SK-N-SH (cell line): ENCODE results near the gene EXOC6B. TPM values are rescaled to one million over a fixed set of nuclear protein-coding genes. Genes with fewer than 3 reads are reported as not detected.

ENCODE experiments used
- CTCF ChIA-PET: fragments of 300-600, 350-600 bp; formaldehyde crosslinking; extraction: SDS; loops from one replicate; lab custom pipeline; 2021; lab: Yijun Ruan, JAX
- POLR2A ChIA-PET: fragments of 350-600 bp; sonication (Branson Sonifier 250); formaldehyde crosslinking; extraction: SDS; loops from one replicate; lab custom pipeline; 2020; ENCODE audit warnings: antibody characterized with exemption, inconsistent platforms; lab: Yijun Ruan, JAX
- DNase-seq: peaks from one replicate; pipeline ENCODE4 v3.0.0; 2012
- H2AFZ ChIP-seq: fragments of 200-600 bp; sonication (generic); 2 replicates; pipeline ENCODE4 v1.8.1; 2016; ENCODE audit warnings: antibody characterized with exemption, mild to moderate bottlenecking, low read depth
- H3F3A ChIP-seq: fragments of 200-600 bp; sonication (generic); replicated peaks from 2 replicates; pipeline ENCODE3; 2016; ENCODE audit warnings: antibody characterized with exemption, mild to moderate bottlenecking; ENCODE audit not compliant: insufficient read depth
- H3K27ac ChIP-seq, 2 experiments: fragments of 200-500 bp in 1 of 2; fragments of 200-600 bp in 1 of 2; sonication (Bioruptor generic) in 1 of 2; sonication (generic), shearing (Covaris generic) in 1 of 2; 2 replicates each; pipeline versions ENCODE4 v1.5.1 to v1.6.1; 2014 to 2016; ENCODE audit warnings: low read depth in 2 of 2, inconsistent platforms in 1 of 2, low read length in 1 of 2, mild to moderate bottlenecking in 1 of 2, mixed read lengths in 1 of 2
- H3K27me3 ChIP-seq: fragments of 200-600 bp; sonication (generic), shearing (Covaris generic); 2 replicates; pipeline ENCODE4 v1.6.1; 2016; ENCODE audit warnings: mixed run types; ENCODE audit not compliant: insufficient read depth
- H3K36me3 ChIP-seq, 2 experiments: fragments of 200-500 bp in 1 of 2; fragments of 200-600 bp in 1 of 2; sonication (Bioruptor generic) in 1 of 2; sonication (generic) in 1 of 2; replicated peaks in 1 of 2; 2 replicates each; pipeline versions ENCODE3 to v1.5.1; 2014 to 2016; ENCODE audit warnings: low read length in 1 of 2, mild to moderate bottlenecking in 1 of 2; ENCODE audit not compliant: insufficient read depth in 2 of 2, control insufficient read depth in 1 of 2
- H3K4me1 ChIP-seq, 2 experiments: fragments of 200-500 bp in 1 of 2; fragments of 200-600 bp in 1 of 2; sonication (Bioruptor generic) in 1 of 2; sonication (generic), shearing (Covaris generic) in 1 of 2; 2 replicates each; pipeline versions ENCODE4 v1.5.1 to v1.6.1; 2014 to 2016; ENCODE audit warnings: low read depth in 1 of 2, low read length in 1 of 2, mixed run types in 1 of 2; ENCODE audit not compliant: insufficient read depth in 2 of 2, control insufficient read depth in 1 of 2
- H3K4me2 ChIP-seq: fragments of 200-600 bp; sonication (generic), shearing (Covaris generic); 2 replicates; pipeline ENCODE4 v1.6.1; 2017; ENCODE audit warnings: mixed run types
- H3K4me3 ChIP-seq, 2 experiments: fragments of 200-500 bp in 1 of 2; fragments of 200-600 bp in 1 of 2; sonication (Bioruptor generic) in 1 of 2; sonication (generic), shearing (Covaris generic) in 1 of 2; 2 replicates each; pipeline versions ENCODE4 v1.5.1 to v1.8.1; 2014 to 2016; ENCODE audit warnings: low read depth in 2 of 2, inconsistent platforms in 1 of 2, low read length in 1 of 2, mild to moderate bottlenecking in 1 of 2, mixed read lengths in 1 of 2, moderate library complexity in 1 of 2
- H3K79me2 ChIP-seq: fragments of 200-600 bp; sonication (generic); 2 replicates; pipeline ENCODE4 v1.8.1; 2017; ENCODE audit warnings: mild to moderate bottlenecking; ENCODE audit not compliant: insufficient read depth
- H3K9ac ChIP-seq: fragments of 200-600 bp; sonication (generic); 2 replicates; pipeline ENCODE4 v1.6.1; 2017; ENCODE audit warnings: mixed run types
- H3K9me2 ChIP-seq: fragments of 200-600 bp; sonication (generic); 2 replicates; pipeline ENCODE4 v1.6.1; 2017; ENCODE audit warnings: mixed run types
- H3K9me3 ChIP-seq: fragments of 200-600 bp; sonication (generic); 2 replicates; pipeline ENCODE4 v1.6.1; 2017; ENCODE audit warnings: mixed run types, mild to moderate bottlenecking, moderate library complexity
- H4K20me1 ChIP-seq: fragments of 200-600 bp; sonication (generic); 2 replicates; pipeline ENCODE4 v1.6.1; 2017; ENCODE audit warnings: mild to moderate bottlenecking, mixed run types; ENCODE audit not compliant: insufficient read depth
- FOXJ3 ChIP-seq: sonication (generic); formaldehyde crosslinking; IDR thresholded peaks from 2 replicates; pipeline ENCODE4 v1.5.1; 2020; ENCODE audit warnings: mild to moderate bottlenecking, missing genetic modification reagents
- NRF1 ChIP-seq: IDR thresholded peaks from 2 replicates; pipeline ENCODE4 v1.6.1; 2012; ENCODE audit warnings: low read depth, mild to moderate bottlenecking, low read length
- PBX3 ChIP-seq: IDR thresholded peaks from 2 replicates; pipeline ENCODE4; 2012
- RAD21 ChIP-seq: IDR thresholded peaks from 2 replicates; pipeline ENCODE4 v1.6.1; 2012; ENCODE audit warnings: mild to moderate bottlenecking, low read length
- RCOR1 ChIP-seq: fragments of 150-350 bp; IDR thresholded peaks from 2 replicates; pipeline ENCODE4 v1.6.1; 2017; ENCODE audit warnings: antibody characterized with exemption, low read length
- REST ChIP-seq: IDR thresholded peaks from 2 replicates; pipeline ENCODE4 v1.6.1; 2012; ENCODE audit warnings: mild to moderate bottlenecking, low read depth, low read length, moderate library complexity
- RXRA ChIP-seq: IDR thresholded peaks from 2 replicates; pipeline ENCODE4 v1.4.0; 2012; ENCODE audit warnings: low read depth, mild to moderate bottlenecking, borderline replicate concordance
- SMC3 ChIP-seq: IDR thresholded peaks from 2 replicates; pipeline ENCODE4 v1.6.1; 2012; ENCODE audit warnings: low read depth, low read length, improper control_type of control experiment
- TEAD4 ChIP-seq: IDR thresholded peaks from 2 replicates; pipeline ENCODE4 v1.4.0; 2012; ENCODE audit warnings: mild to moderate bottlenecking, borderline replicate concordance; ENCODE audit not compliant: insufficient read depth
- YY1 ChIP-seq: IDR thresholded peaks from 2 replicates; pipeline ENCODE4 v1.4.0; 2012; ENCODE audit warnings: low read depth, mild to moderate bottlenecking
- WGBS: methylation state at CpG from one replicate; pipeline ENCODE4 v1.1.6; 2017; ENCODE audit warnings: low lambda C conversion rate; 5-methylcytosine and 5-hydroxymethylcytosine counted together
- polyA plus RNA-seq, 3 experiments: library from polyadenylated mRNA; depleted of rRNA; stranded (reverse); fragments of >200 nt; gene quantifications; 2 replicates each; pipeline ENCODE4 v1.2.3, GENCODE V29; 2012
- TF ChIP-seq, protein P1 (sequence below): fragments of 150-350 bp; IDR thresholded peaks from 2 replicates; pipeline ENCODE4 v1.6.1; 2016; ENCODE audit warnings: mild to moderate bottlenecking, low read depth, low read length
- TF ChIP-seq, protein P2 (sequence below): fragments of 200-600 bp; sonication (generic); IDR thresholded peaks from 2 replicates; pipeline ENCODE4 v1.6.1; 2017; ENCODE audit warnings: antibody characterized with exemption, mild to moderate bottlenecking, moderate library complexity
- TF ChIP-seq, protein P3 (sequence below): IDR thresholded peaks from 2 replicates; pipeline ENCODE4 v1.4.0; 2012; ENCODE audit warnings: low read depth, borderline replicate concordance

The EXOC6B gene
- polyA plus RNA-seq, 1 of the 3 experiments (the other 2 are of a cell fraction), result 7.4 TPM

GRCh38 chr2:72276876-72277275 is 549.0 kb downstream of the EXOC6B start:
- H2AFZ ChIP-seq, result no peak overlapping the region
- POLR2A ChIA-PET, result no interaction called here
- H3K27ac ChIP-seq, result peak overlapping the region in 1 of 2 experiments; percentile 23; a peak in 2 of 4 replicates
- H3K36me3 ChIP-seq, result no peaks in the 10 kb centered on the region
- no peak for DNase-seq
- H3K4me2 ChIP-seq, result no peak overlapping the region
- H4K20me1 ChIP-seq, result no peaks in the 10 kb centered on the region
- H3K4me3 ChIP-seq, result no peak overlapping the region
- no peak overlapping the region for H3K9ac ChIP-seq
- no peak for TF ChIP-seq SMC3
- no peak for TF ChIP-seq TEAD4
- no peak for TF ChIP-seq RXRA
- TF ChIP-seq RCOR1, result no peak
- TF ChIP-seq YY1, result no peak
- TF ChIP-seq, protein P1, sequence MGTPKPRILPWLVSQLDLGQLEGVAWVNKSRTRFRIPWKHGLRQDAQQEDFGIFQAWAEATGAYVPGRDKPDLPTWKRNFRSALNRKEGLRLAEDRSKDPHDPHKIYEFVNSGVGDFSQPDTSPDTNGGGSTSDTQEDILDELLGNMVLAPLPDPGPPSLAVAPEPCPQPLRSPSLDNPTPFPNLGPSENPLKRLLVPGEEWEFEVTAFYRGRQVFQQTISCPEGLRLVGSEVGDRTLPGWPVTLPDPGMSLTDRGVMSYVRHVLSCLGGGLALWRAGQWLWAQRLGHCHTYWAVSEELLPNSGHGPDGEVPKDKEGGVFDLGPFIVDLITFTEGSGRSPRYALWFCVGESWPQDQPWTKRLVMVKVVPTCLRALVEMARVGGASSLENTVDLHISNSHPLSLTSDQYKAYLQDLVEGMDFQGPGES, result no peak
- no peak for TF ChIP-seq FOXJ3 (CRISPR knock-in tag)
- TF ChIP-seq, protein P2, sequence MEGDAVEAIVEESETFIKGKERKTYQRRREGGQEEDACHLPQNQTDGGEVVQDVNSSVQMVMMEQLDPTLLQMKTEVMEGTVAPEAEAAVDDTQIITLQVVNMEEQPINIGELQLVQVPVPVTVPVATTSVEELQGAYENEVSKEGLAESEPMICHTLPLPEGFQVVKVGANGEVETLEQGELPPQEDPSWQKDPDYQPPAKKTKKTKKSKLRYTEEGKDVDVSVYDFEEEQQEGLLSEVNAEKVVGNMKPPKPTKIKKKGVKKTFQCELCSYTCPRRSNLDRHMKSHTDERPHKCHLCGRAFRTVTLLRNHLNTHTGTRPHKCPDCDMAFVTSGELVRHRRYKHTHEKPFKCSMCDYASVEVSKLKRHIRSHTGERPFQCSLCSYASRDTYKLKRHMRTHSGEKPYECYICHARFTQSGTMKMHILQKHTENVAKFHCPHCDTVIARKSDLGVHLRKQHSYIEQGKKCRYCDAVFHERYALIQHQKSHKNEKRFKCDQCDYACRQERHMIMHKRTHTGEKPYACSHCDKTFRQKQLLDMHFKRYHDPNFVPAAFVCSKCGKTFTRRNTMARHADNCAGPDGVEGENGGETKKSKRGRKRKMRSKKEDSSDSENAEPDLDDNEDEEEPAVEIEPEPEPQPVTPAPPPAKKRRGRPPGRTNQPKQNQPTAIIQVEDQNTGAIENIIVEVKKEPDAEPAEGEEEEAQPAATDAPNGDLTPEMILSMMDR, result no peak
- TF ChIP-seq, protein P3, sequence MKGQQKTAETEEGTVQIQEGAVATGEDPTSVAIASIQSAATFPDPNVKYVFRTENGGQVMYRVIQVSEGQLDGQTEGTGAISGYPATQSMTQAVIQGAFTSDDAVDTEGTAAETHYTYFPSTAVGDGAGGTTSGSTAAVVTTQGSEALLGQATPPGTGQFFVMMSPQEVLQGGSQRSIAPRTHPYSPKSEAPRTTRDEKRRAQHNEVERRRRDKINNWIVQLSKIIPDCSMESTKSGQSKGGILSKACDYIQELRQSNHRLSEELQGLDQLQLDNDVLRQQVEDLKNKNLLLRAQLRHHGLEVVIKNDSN, result no peak
- TF ChIP-seq REST, result no peak
- TF ChIP-seq RAD21, result no peak
- no peak for TF ChIP-seq NRF1
- TF ChIP-seq PBX3, result no peak
- peaks cover 6 to 30% of the 10 kb centered on the region in 2 experiments; a peak in 3 of 4 replicates for H3K4me1 ChIP-seq
- no peaks in the 10 kb centered on the region for H3K27me3 ChIP-seq
- H3F3A ChIP-seq, result no peaks in the 10 kb centered on the region
- H3K9me3 ChIP-seq, result no peaks in the 10 kb centered on the region
- WGBS, result 93% methylated on average over 1 of the region's 1 CpG
- H3K9me2 ChIP-seq, result no peaks in the 10 kb centered on the region
- H3K79me2 ChIP-seq, result no peaks in the 10 kb centered on the region
- CTCF ChIA-PET, result no interaction called here
